Suprapubic skin (tissue), 4 donors: ENCODE results near the gene YJU2. TPM values are rescaled to one million over a fixed set of nuclear protein-coding genes. Genes with fewer than 3 reads are reported as not detected.
"Not testable (repeated sequence)": the region's sequence is repeated elsewhere in the genome, so short reads cannot be mapped to it uniquely, and the experiment has no call there.

Experiments
- DNase-seq, 2 donors: peaks; one replicate each; pipeline ENCODE4 v3.0.0-alpha.2; 2019; ENCODE audit warnings: low spot score in 2 of 2
- H3K27ac ChIP-seq: fragments of 200-600 bp; sonication (generic); one replicate; pipeline ENCODE4 v1.5.1; 2019
- H3K27me3 ChIP-seq: fragments of 200-600 bp; sonication (generic); one replicate; pipeline ENCODE4 v1.5.1; 2019
- H3K36me3 ChIP-seq: fragments of 200-600 bp; sonication (generic); one replicate; pipeline ENCODE4 v1.5.1; 2019
- H3K4me1 ChIP-seq: fragments of 200-600 bp; sonication (generic); one replicate; pipeline ENCODE4 v1.5.1; 2019
- H3K4me3 ChIP-seq: fragments of 200-600 bp; sonication (generic); one replicate; pipeline ENCODE4 v1.5.1; 2019; ENCODE audit warnings: mild to moderate bottlenecking
- H3K9me3 ChIP-seq: fragments of 200-600 bp; sonication (generic); one replicate; pipeline ENCODE4 v1.5.1; 2019
- CTCF ChIP-seq, 2 donors: fragments of 200-600 bp in 1 of 2; fragments of 450-650 bp in 1 of 2; sonication (generic) in 1 of 2; IDR thresholded peaks; one replicate each; pipeline ENCODE4 v1.5.1; 2016 to 2019; ENCODE audit warnings: antibody characterized with exemption in 2 of 2, mild to moderate bottlenecking in 1 of 2, moderate library complexity in 1 of 2
- EP300 ChIP-seq: sonication (generic); formaldehyde crosslinking; IDR thresholded peaks from one replicate; pipeline ENCODE4 v1.6.1; 2017; ENCODE audit warnings: antibody characterized with exemption
- POLR2A ChIP-seq, 2 donors: fragments of 450-650 bp; IDR thresholded peaks; one replicate each; pipeline ENCODE4 v1.6.1; 2017; ENCODE audit warnings: antibody characterized with exemption in 2 of 2, mild to moderate bottlenecking in 2 of 2, moderate library complexity in 2 of 2
- POLR2AphosphoS5 ChIP-seq, 3 donors: sonication (generic); formaldehyde crosslinking; IDR thresholded peaks; one replicate each; pipeline ENCODE4 v1.6.1; 2017; ENCODE audit warnings: antibody characterized with exemption in 3 of 3
- WGBS: methylation state at CpG from one replicate; pipeline ENCODE4 v1.1.5; 2018; 5-methylcytosine and 5-hydroxymethylcytosine counted together
- total RNA-seq, 4 donors: library from RNA; depleted of rRNA; stranded (reverse); fragments of >200 nt; gene quantifications; one replicate each; pipeline ENCODE4 v1.1.0, GENCODE V29; 2016

The YJU2 gene
- total RNA-seq, 4 donors from 2014 or later, result 23.3 to 34.3 (median 26.9) TPM

- Histone ChIP-seq H3K4me1 (peaks cover 5% of the 10 kb centered on the region), H3K36me3 (no peaks in the 10 kb centered on the region), H3K4me3 (no peak overlapping the region), H3K27me3 (peaks cover 4% of the 10 kb centered on the region), H3K9me3 (no peaks in the 10 kb centered on the region), H3K27ac (peak overlapping the region; percentile 6)
- TF ChIP-seq EP300 (no peak), POLR2A (IDR thresholded peaks at IDR 0.05) (no peak), POLR2AphosphoS5 (IDR thresholded peaks at IDR 0.05) (no peak), CTCF (IDR thresholded peaks at IDR 0.05) (no peak)
- WGBS, result 88% methylated on average over 5 of the region's 5 CpGs
- no peak for DNase-seq
These were observed 5.0 kb upstream of the YJU2 start for GRCh38 chr19:4241824-4242430.

- not testable (repeated sequence) for H3K4me3 ChIP-seq, H3K27ac ChIP-seq, H3K27me3 ChIP-seq, H3K9me3 ChIP-seq, DNase-seq
- H3K36me3 ChIP-seq, result peaks cover 24% of the 10 kb centered on the region
- 94% methylated on average over 6 of the region's 6 CpGs for WGBS
- peaks cover 13% of the 10 kb centered on the region for H3K4me1 ChIP-seq
These were observed 942 bp upstream of the YJU2 start for GRCh38 chr19:4245938-4246337.

- Histone ChIP-seq H3K27me3 (no peaks in the 10 kb centered on the region), H3K9me3 (no peaks in the 10 kb centered on the region), H3K36me3 (peaks cover 99% of the 10 kb centered on the region), H3K27ac (no peak overlapping the region), H3K4me3 (no peak overlapping the region), H3K4me1 (no peaks in the 10 kb centered on the region)
- 90% methylated on average over 4 of the region's 4 CpGs for WGBS
- no peak for DNase-seq
- TF ChIP-seq CTCF (IDR thresholded peaks at IDR 0.05), result no peak
- no peak for TF ChIP-seq EP300
- TF ChIP-seq POLR2AphosphoS5 (IDR thresholded peaks at IDR 0.05), result no peak
- no peak for TF ChIP-seq POLR2A (IDR thresholded peaks at IDR 0.05)
These were observed 9.7 kb downstream of the YJU2 start for GRCh38 chr19:4256563-4256962.

GRCh38 chr19:4257025-4257424 lies 10.1 kb downstream of the YJU2 start:
- TF ChIP-seq CTCF (IDR thresholded peaks at IDR 0.05) (no peak), POLR2AphosphoS5 (IDR thresholded peaks at IDR 0.05) (no peak), EP300 (no peak), POLR2A (IDR thresholded peaks at IDR 0.05) (no peak)
- WGBS, result 84% methylated on average over 6 of the region's 6 CpGs

GRCh38 chr19:4258181-4258580 lies 11.3 kb downstream of the YJU2 start:
- Histone ChIP-seq H3K36me3 (peaks cover 99% of the 10 kb centered on the region), H3K9me3 (no peaks in the 10 kb centered on the region), H3K4me1 (no peaks in the 10 kb centered on the region), H3K4me3 (no peak overlapping the region), H3K27me3 (no peaks in the 10 kb centered on the region), H3K27ac (no peak overlapping the region)
- no peak for DNase-seq
- no peak for TF ChIP-seq POLR2A (IDR thresholded peaks at IDR 0.05)
- TF ChIP-seq POLR2AphosphoS5 (IDR thresholded peaks at IDR 0.05), result no peak
- TF ChIP-seq CTCF (IDR thresholded peaks at IDR 0.05), result no peak
- TF ChIP-seq EP300, result no peak
- 90% methylated on average over 18 of the region's 28 CpGs for WGBS

More at GRCh38 chr19:4257025-4257424, 10.1 kb downstream of the YJU2 start:
- Histone ChIP-seq H3K27me3 (no peaks in the 10 kb centered on the region), H3K27ac (no peak overlapping the region), H3K9me3 (no peaks in the 10 kb centered on the region), H3K4me1 (no peaks in the 10 kb centered on the region), H3K4me3 (no peak overlapping the region), H3K36me3 (peaks cover 99% of the 10 kb centered on the region)
- no peak for DNase-seq
